ENCODE results near the gene FHIT.
"Not testable (repeated sequence)": the region's sequence is repeated elsewhere in the genome, so short reads cannot be mapped to it uniquely, and the experiment has no call there.

DNA sequence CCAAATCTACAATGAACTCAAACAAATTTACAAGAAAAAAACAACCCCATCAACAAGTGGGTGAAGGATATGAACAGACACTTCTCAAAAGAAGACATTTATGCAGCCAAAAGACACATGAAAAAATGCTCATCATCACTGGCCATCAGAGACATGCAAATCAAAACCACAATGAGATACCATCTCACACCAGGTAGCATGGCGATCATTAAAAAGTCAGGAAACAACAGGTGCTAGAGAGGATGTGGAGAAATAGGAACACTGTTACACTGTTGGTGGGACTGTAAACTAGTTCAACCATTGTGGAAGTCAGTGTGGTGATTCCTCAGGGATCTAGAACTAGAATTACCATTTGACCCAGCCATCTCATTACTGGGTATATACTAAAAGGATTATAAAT is 61.0 kb downstream of the FHIT start:
- TF ChIP-seq CTCF (conservative IDR thresholded peaks at IDR 0.05); EZH2 (IDR thresholded peaks at IDR 0.05; ENCODE audit: low read depth): not testable (repeated sequence)

Data from PC-9 (cell line).